NT2/D1 (cell line): Measurements from ENCODE around the gene SDK1.
A peak's percentile ranks its signal among the peaks of the same experiment; 100 is the strongest.

ENCODE experiments used
- DNase-seq: peaks from one replicate; pipeline ENCODE4 v3.0.0-alpha.2; 2011; ENCODE audit warnings: low read depth, low spot score
- H3K27me3 ChIP-seq: 2 replicates; pipeline ENCODE4 v1.6.0; 2011; ENCODE audit warnings: mild to moderate bottlenecking; ENCODE audit not compliant: insufficient read length, insufficient read depth
- H3K36me3 ChIP-seq: 2 replicates; pipeline ENCODE4 v1.6.1; 2011; ENCODE audit warnings: mild to moderate bottlenecking, low read length, mixed read lengths; ENCODE audit not compliant: insufficient read depth, insufficient read length
- H3K4me1 ChIP-seq: 2 replicates; pipeline ENCODE4 v1.5.1; 2011; ENCODE audit not compliant: insufficient read depth, insufficient read length
- H3K4me3 ChIP-seq: 2 replicates; pipeline ENCODE4 v1.5.1; 2011; ENCODE audit warnings: low read depth; ENCODE audit not compliant: insufficient read length
- H3K9ac ChIP-seq: 2 replicates; pipeline ENCODE4 v1.6.0; 2011; ENCODE audit warnings: low read depth; ENCODE audit not compliant: insufficient read length
- H3K9me3 ChIP-seq: 2 replicates; pipeline ENCODE4 v1.5.1; 2011; ENCODE audit warnings: mild to moderate bottlenecking, low read length; ENCODE audit not compliant: insufficient read depth
- SUZ12 ChIP-seq: IDR thresholded peaks from 2 replicates; pipeline ENCODE4 v1.6.1; 2011; ENCODE audit not compliant: insufficient read length, insufficient read depth; ENCODE audit errors: extremely low read depth
- YY1 ChIP-seq: IDR thresholded peaks from 2 replicates; pipeline ENCODE4 v1.6.1; 2011; ENCODE audit not compliant: insufficient read length, insufficient read depth
- ZNF274 ChIP-seq: IDR thresholded peaks from 2 replicates; pipeline ENCODE4 v1.6.1; 2011; ENCODE audit warnings: mild to moderate bottlenecking, low read depth, low read length

SDK1 gene

DNA sequence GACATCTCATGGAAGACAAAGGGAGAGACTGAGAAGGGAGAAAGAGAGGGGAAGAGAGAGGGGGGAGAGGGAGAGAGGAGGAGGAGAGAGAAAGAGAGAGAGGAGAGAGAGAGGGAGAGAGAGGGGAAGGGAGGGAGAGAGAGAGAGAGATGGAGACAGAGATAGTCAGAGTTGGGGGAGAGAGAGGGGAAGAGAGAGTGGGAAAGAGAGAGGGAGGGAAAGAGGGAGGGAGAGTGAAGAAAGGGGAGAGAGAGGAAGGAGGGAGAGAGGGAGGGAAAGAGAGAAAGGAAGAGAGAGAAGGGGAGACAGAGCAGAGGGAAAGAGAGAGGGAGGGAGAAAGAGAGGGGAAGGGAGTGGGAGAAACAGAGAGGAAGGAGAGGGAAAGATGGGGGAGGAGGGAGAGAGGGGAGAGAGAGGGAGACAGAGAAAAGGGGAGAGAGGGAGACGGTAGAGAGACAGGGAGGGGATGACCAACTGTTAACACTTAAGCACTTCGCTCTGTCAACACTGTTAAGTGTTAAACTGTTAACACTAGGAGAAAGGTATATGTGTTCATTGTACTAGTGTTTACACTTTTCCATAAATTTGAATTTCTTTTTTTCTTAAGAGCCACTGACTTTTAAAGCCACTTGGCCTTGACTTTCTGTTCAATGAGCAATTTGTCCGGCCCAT is 21.8 kb upstream of the SDK1 start:
- Histone ChIP-seq H3K36me3 (no peaks in the 10 kb centered on the region), H3K9me3 (no peaks in the 10 kb centered on the region), H3K4me3 (no peak overlapping the region), H3K4me1 (peaks cover 7% of the 10 kb centered on the region), H3K27me3 (no peaks in the 10 kb centered on the region), H3K9ac (no peak overlapping the region)
- DNase-seq = no peak
- no peak for TF ChIP-seq YY1
- no peak for TF ChIP-seq ZNF274
- TF ChIP-seq SUZ12 = no peak

DNA sequence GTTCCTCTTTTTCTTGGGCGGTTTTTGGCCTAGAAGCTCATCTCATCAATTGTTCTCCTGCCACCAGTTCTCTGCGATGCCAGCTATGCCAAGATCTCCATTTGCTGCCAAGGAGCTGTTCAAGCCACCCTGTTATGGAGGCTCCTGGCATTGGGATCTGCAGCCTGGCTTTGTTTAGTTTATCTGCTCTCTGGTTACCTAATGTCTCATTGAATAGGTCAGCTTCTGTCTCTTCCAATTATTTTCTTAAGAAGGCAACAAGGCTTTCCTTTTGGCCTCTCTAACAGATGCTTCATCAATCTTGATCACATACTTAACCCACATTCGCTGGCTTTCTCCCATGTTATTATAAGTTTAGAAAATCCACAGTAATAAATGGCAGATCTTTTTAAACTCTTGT is 20.6 kb upstream of the SDK1 start:
- H3K27me3 ChIP-seq = no peaks in the 10 kb centered on the region
- H3K4me1 ChIP-seq = peaks cover 7% of the 10 kb centered on the region
- no peak overlapping the region for H3K4me3 ChIP-seq
- DNase-seq = no peak
- no peak for TF ChIP-seq ZNF274
- no peak for TF ChIP-seq YY1
- TF ChIP-seq SUZ12 = no peak
- no peaks in the 10 kb centered on the region for H3K9me3 ChIP-seq
- H3K36me3 ChIP-seq = no peaks in the 10 kb centered on the region
- no peak overlapping the region for H3K9ac ChIP-seq

DNA sequence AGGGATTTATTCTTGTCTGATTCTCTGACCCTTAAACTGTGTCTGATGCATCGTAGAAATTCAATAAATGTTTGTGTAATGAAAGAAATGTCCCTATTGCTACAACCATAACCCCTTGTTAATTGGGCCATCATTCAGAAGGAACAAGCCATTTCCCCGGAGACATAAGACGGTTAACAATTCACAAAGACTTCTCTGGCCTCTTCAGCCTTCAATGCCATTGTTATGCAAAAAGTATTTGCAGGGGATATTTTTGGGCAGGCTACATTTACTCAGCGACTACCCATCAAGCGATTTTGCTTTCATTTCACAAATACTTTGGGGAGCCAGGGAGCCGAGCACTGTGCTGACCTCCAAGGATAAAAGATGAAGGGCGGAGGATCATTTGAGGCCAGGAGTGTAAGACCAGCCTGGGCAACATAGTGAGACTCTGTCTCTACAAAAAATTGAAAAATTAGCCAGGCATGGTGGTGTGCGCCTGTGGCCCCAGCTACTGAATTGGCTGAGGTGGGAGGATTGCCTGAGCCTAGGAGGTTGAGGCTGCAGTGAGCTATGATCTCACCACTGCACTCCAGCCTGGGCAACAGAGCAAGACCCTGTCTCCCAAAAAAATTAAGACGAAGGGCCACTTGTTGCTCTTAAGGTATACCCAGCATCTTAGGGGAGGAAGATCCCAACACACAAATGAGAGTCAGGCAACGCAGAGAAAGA is 20.0 kb upstream of the SDK1 start:
- H3K9ac ChIP-seq = no peak overlapping the region
- H3K27me3 ChIP-seq = no peaks in the 10 kb centered on the region
- no peak overlapping the region for H3K4me3 ChIP-seq
- no peaks in the 10 kb centered on the region for H3K9me3 ChIP-seq
- TF ChIP-seq SUZ12 = no peak
- no peak for TF ChIP-seq YY1
- no peak for TF ChIP-seq ZNF274
- no peaks in the 10 kb centered on the region for H3K36me3 ChIP-seq
- H3K4me1 ChIP-seq = peaks cover 7% of the 10 kb centered on the region
- no peak for DNase-seq

DNA sequence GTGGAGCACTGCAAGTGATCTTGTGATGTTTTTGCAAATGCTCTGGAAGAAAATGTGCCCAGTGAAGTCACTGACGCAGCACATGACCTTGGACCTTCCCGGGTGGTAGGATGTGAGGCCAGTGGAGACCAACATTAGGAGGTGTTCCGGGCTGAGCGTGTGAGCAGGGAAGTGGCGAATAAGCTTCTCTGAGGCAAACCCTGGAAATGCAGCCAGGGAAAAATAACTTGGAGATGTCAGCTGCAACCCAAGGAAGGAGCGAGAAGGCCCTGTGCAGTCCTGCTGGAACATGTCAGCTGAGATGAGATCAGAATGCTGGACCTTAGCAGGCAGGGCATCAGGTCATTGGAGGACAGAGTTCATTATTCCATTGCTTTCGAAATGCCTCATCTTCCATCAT is 18.6 kb upstream of the SDK1 start:
- H3K4me1 ChIP-seq = peaks cover 7% of the 10 kb centered on the region
- no peaks in the 10 kb centered on the region for H3K36me3 ChIP-seq
- peaks cover 8% of the 10 kb centered on the region; the same call in 1 of the 2 replicates for H3K9me3 ChIP-seq
- no peak for DNase-seq
- H3K27me3 ChIP-seq = no peaks in the 10 kb centered on the region
- TF ChIP-seq ZNF274 (no peak), SUZ12 (no peak), YY1 (no peak)
- no peak overlapping the region for H3K4me3 ChIP-seq
- no peak overlapping the region for H3K9ac ChIP-seq

DNA sequence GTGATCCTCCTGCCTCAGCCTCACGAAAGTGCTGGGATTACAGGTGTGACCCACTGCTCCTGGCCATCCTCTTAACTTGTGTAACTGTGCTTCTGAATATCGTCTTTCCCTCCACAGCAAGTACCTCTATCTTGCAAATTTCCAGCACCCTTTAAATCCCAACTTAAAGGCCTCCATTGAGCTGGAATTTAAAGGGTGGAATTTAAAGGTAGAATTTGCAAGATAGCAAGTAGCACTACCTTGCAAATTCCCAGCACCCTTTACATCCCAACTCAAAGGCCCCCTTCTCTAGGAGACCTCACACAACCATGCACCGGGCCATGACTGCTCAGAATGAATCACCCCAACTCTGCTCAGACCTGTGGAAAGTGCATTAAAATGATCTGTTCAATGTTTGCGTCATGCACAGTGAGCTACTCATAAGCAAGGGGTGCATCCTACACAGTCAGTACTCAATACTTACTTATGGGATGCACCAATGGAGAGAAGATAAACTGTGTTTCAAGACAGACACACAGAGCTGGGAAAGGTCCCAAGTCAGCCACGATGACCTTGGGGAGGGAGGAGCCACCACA is 17.8 kb upstream of the SDK1 start:
- no peak for TF ChIP-seq ZNF274
- no peak for TF ChIP-seq SUZ12
- no peak for TF ChIP-seq YY1
- Histone ChIP-seq H3K4me3 (no peak overlapping the region), H3K4me1 (peaks cover 7% of the 10 kb centered on the region), H3K9ac (no peak overlapping the region), H3K27me3 (no peaks in the 10 kb centered on the region), H3K36me3 (no peaks in the 10 kb centered on the region), H3K9me3 (peaks cover 14% of the 10 kb centered on the region; the same call in 1 of the 2 replicates)
- DNase-seq = peak; percentile 64

DNA sequence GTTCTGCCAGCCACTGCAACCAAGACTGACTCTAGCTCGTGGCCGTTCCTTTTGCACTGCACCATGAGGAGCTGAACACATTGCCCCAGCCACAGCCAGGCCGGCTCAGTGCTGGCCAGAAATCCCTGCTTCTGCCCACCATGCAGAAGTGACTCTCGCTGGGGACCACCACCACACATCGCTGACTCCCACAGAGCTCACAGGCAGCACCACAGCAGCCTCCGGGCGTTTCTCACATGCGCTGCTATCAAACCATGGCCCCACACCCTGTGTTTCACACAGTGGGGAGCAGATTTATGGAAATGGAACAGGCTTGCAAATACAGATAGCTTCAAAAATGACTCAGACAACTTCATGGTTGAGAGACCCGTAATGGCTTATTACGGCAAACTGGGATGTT is 15.4 kb upstream of the SDK1 start:
- H3K9me3 ChIP-seq = peaks cover 16% of the 10 kb centered on the region; the same call in 1 of the 2 replicates
- DNase-seq = no peak
- H3K9ac ChIP-seq = peak overlapping the region; percentile 21
- TF ChIP-seq YY1 (no peak), SUZ12 (no peak), ZNF274 (no peak)
- H3K27me3 ChIP-seq = no peaks in the 10 kb centered on the region
- H3K36me3 ChIP-seq = no peaks in the 10 kb centered on the region
- H3K4me3 ChIP-seq = no peak overlapping the region
- peaks cover 7% of the 10 kb centered on the region for H3K4me1 ChIP-seq

DNA sequence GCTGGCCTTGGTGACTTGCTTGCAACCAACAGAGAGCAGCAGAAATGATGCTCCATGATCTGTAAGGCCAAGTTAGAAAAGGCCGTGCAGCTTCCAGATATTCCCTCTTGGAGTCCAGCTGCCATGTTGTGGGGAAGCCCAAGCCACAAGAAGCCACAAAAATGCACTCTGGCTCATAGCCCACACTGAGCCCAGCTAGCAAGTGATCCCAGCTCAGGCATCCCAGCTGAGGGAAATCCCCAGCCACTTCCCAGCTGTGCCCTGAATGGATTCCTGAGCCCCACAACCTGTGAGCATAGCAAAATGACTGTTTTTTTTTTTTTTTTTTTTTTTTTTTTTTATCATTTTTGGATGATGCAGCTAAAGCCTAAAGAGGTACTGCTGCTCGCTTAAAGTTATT is 11.1 kb upstream of the SDK1 start:
- Histone ChIP-seq H3K4me1 (no peaks in the 10 kb centered on the region), H3K9me3 (peaks cover 16% of the 10 kb centered on the region; the same call in 1 of the 2 replicates), H3K36me3 (no peaks in the 10 kb centered on the region), H3K9ac (no peak overlapping the region), H3K27me3 (no peaks in the 10 kb centered on the region), H3K4me3 (no peak overlapping the region)
- no peak for DNase-seq
- TF ChIP-seq YY1 = no peak
- TF ChIP-seq SUZ12 = no peak
- no peak for TF ChIP-seq ZNF274
